GM19324 (cell line): ENCODE data around the gene AMIGO2.

ENCODE experiments used
- ATAC-seq: cut with Tn5 transposase; IDR thresholded peaks from one replicate; pipeline ENCODE4 v1.9.1; 2021; ENCODE audit warnings: mild to moderate bottlenecking, moderate library complexity; ENCODE audit not compliant: unreplicated experiment, low FRiP score

The AMIGO2 gene

DNA sequence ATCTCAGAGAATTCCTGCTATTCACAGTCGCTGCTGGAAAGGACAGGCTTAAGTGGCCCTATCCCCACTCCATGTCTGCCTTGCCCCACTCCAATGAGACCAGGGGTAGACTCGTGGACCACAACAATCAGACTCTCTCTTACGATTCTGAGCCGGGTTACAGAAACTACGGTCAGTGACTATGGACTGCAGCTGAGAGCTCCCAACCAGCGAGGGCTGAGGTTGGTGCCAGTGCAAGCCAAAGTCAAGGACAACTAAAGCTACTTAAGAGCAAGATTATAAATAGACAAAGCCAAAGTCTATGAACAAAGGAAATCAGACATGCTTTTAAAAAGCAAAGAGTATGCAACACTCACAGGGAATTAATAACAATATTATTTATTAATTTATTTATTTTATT is 18.3 kb upstream of the AMIGO2 start:
- no peak for ATAC-seq

- ATAC-seq = no peak
Measured at GRCh38 chr12:47097276-47097896, 17.6 kb upstream of the AMIGO2 start.

DNA sequence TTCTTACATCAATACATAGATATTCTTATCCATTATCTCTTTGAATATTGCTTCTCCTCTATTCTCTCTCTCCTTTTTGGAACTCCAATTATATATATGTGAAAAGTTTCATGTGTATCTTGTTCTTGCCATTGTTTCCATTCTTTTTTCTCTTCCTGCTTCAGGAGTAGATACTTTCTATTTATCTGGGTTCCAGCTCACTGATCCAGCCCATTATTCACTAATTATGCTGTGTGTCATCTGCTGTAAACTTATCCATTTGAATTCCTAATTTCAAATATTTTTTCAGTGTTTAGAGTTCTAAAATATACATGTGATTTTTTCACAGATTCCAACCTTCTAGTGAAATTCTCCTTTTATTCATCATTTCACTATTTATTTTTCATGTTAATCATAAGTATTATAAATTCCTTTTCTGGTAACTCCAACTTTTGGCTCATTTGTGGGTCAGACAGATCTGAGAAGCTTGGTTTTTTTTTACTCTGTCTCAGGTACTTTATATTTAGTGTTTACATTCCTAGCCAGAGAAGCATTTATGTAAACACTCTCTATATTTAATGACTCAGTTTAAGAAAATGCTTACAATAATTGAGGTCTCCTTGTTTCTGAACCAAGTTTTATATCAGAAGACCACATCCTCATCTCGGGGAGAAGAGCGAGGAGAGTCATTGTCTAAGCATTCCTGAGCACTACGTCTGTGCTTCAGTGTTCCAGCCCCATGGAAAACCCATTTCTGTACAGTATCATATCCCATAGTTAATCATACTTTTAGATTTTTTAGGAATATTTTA is 15.9 kb upstream of the AMIGO2 start:
- no peak for ATAC-seq

- ATAC-seq = no peak
Measured at GRCh38 chr12:47094804-47095203, 15.0 kb upstream of the AMIGO2 start.

DNA sequence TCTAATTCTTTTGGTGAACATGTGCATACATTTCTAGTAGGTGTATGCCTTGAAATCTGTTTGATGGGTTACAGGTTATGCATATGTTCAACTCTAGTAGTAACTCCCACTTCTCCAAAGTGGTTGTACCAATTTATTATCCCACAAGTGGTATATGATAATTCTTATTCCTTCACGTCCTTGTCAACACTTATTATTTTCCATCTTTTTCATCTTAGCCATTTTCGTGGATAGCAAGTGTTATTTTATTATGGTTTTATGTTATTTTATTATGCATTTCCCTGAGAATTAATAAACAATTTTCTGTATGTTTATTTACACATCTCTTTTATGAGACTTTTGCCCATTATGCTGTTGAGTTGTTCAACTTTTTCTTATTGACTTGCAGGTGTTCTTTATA is 11.2 kb upstream of the AMIGO2 start:
- no peak for ATAC-seq

- ATAC-seq = no peak
Measured at GRCh38 chr12:47088021-47088944, 8.5 kb upstream of the AMIGO2 start.

DNA sequence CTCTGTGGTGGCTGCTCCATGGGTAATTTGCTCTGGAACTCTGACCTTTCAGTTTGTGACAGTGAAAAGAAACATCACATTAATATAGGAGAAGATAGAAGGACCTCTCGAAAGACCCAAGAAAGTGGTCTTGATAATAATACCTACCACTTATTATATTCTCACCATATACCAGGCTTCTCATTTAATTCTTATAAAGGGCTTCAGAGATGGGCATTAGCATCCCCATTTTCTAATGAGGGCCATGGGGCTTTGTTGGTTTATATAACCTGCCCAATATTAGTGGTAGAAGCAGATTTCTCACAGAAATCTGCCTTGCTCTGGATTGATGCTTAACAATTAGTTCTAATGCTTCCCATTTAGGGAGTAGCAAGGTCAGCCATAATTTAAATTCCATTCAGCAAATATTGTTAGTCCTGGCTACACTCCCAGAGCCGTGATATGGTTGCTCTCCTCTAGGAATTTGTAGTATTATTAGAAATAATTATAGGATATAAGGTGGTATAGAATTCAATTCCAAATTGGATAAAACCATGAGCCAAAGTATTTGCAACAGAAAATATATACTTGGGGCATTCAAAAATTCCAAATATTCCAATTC is 7.4 kb upstream of the AMIGO2 start:
- ATAC-seq = no peak

GRCh38 chr12:47085815-47086252 is 6.1 kb upstream of the AMIGO2 start:
- ATAC-seq = no peak

- no peak for ATAC-seq
Measured at GRCh38 chr12:47084172-47084571, 4.4 kb upstream of the AMIGO2 start.

- ATAC-seq = no peak
Measured at GRCh38 chr12:47082796-47083621, 3.2 kb upstream of the AMIGO2 start.

DNA sequence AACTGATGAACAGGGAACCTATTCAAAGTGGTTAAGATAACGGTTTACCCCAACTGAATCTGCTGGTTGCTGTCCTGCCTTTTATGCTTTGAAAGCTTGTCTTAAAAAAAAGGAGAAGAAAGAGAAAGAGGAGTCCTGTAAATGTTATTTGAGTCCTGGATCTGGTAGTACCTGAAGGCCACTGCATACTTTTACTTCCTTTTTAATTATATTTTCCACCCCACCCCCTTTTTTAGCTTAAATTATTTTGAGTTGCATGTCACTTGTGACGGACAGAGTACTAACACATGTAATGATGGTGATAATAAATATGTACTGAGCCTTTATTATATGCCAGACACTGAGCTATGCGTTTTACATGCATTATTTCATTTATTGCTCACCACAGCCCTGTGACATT is 2.5 kb upstream of the AMIGO2 start:
- no peak for ATAC-seq

GRCh38 chr12:47080725-47081502 is 1.2 kb upstream of the AMIGO2 start:
- no peak for ATAC-seq

DNA sequence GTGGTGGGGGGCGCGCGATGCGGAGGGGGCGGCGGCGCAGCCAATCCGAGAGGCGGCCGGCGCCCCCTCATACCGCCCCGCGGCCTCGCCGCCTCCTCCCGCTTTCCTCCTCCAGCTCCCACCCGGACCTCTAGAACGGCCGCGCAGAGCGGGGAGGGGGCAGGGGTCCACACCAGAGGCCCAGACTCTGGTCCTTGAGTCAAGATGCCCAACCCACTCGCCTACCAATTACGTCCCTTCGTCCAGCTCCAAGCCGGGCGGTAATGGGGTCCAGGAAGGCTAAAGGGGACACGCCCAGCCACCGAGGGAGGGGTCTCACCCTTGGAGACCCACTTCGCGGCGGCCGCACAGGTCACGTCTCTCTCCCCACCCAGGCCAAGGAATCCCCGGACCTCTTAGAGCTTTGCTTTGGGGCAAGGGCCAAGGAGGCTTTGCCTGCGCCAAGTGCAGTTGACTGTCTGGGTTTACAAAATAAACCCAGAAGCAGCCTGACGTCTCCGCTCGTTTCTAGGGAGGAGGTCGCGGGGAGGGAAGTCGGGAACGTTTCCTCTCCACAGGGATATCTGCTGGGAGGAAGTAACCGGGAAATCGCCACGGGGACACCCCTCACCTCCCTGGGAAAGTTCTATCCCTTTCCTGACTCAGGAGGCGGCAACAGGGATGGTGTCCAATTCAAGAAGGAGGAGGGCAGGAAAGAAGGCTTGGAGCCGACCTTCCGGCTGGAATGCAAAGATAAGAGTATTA is 394 bp upstream of the AMIGO2 start:
- peak; percentile 24 for ATAC-seq

- ATAC-seq = no peak
Measured at GRCh38 chr12:47078733-47079467, 859 bp downstream of the AMIGO2 start.

- no peak for ATAC-seq
Measured at GRCh38 chr12:47078086-47078395, 1.7 kb downstream of the AMIGO2 start.

GRCh38 chr12:47077206-47078085 is 2.3 kb downstream of the AMIGO2 start:
- ATAC-seq = no peak
